ENCODE data around the gene SH2B3.

Gene SH2B3

DNA sequence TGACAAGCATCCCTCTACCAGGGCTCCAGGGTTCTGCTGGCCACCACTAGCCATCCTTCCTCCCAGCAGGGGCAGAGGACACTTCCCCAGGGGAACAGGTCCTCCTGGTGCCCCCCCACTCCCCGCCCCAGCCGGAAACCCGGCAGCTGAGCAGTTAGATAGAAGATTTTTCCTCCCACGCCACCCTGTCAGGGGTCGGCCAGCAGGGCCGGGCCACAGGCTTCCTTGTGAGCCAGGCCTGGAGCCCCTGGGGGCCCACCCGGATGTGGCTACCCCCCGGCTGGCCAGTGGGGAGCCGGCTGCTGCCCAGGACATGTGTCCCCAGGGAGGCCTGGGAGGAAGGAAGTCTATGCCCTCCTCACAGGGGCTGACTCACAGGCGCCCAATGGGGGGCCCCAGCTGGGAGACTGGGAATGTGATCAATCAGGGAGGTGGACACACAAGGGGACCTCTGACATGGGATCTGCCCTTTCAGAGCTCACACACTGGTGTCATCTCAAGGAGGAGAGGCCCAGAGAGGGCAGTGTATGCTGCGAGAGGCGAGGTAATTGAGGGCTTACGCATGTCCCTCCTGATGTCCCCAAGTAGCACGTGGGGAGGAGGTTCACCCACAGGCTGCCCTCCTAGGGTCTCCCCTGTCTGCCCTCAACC lies 4.2 kb downstream of the SH2B3 start:
- Histone ChIP-seq H3K4me2 (ENCODE audit: low read depth, low read length, poor library complexity, severe bottlenecking) (peak overlapping the region; percentile 99), H2AFZ (ENCODE audit: low read length) (no peak overlapping the region), H3K9me2 (replicated peaks; ENCODE audit: low read depth, low read length) (no peaks in the 10 kb centered on the region), H3F3A (ENCODE audit: low read depth) (0 out of 2 replicates have a peak, but pooled peaks cover 2% of the 10 kb centered on the region), H3K9ac (ENCODE audit: low read depth, low read length, poor library complexity, severe bottlenecking) (peak overlapping the region; percentile 99), H3K27me3 (ENCODE audit: insufficient read depth, low read length, poor library complexity, severe bottlenecking) (peaks cover 9% of the 10 kb centered on the region), H3K9me3 (ENCODE audit: insufficient read depth, low read depth, low read length) (no peaks in the 10 kb centered on the region), H3K79me2 (ENCODE audit: insufficient read depth, low read length) (peaks cover 90% of the 10 kb centered on the region), H3K4me1 (ENCODE audit: insufficient read depth, low read length, poor library complexity, severe bottlenecking) (peaks cover 84% of the 10 kb centered on the region), H3K36me3 (ENCODE audit: insufficient read depth, low read length) (no peaks in the 10 kb centered on the region), H3K4me3 (ENCODE audit: low read length, poor library complexity, severe bottlenecking) (peak overlapping the region; percentile 97), H4K20me1 (ENCODE audit: insufficient read depth, low read length, poor library complexity, severe bottlenecking) (peaks cover 85% of the 10 kb centered on the region)
- no peak for TF ChIP-seq EZH2phosphoT487 (IDR thresholded peaks at IDR 0.05; ENCODE audit: borderline replicate concordance)
- TF ChIP-seq, protein P1, sequence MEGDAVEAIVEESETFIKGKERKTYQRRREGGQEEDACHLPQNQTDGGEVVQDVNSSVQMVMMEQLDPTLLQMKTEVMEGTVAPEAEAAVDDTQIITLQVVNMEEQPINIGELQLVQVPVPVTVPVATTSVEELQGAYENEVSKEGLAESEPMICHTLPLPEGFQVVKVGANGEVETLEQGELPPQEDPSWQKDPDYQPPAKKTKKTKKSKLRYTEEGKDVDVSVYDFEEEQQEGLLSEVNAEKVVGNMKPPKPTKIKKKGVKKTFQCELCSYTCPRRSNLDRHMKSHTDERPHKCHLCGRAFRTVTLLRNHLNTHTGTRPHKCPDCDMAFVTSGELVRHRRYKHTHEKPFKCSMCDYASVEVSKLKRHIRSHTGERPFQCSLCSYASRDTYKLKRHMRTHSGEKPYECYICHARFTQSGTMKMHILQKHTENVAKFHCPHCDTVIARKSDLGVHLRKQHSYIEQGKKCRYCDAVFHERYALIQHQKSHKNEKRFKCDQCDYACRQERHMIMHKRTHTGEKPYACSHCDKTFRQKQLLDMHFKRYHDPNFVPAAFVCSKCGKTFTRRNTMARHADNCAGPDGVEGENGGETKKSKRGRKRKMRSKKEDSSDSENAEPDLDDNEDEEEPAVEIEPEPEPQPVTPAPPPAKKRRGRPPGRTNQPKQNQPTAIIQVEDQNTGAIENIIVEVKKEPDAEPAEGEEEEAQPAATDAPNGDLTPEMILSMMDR (conservative IDR thresholded peaks at IDR 0.05; ENCODE audit: low read length), result no peak

DNA sequence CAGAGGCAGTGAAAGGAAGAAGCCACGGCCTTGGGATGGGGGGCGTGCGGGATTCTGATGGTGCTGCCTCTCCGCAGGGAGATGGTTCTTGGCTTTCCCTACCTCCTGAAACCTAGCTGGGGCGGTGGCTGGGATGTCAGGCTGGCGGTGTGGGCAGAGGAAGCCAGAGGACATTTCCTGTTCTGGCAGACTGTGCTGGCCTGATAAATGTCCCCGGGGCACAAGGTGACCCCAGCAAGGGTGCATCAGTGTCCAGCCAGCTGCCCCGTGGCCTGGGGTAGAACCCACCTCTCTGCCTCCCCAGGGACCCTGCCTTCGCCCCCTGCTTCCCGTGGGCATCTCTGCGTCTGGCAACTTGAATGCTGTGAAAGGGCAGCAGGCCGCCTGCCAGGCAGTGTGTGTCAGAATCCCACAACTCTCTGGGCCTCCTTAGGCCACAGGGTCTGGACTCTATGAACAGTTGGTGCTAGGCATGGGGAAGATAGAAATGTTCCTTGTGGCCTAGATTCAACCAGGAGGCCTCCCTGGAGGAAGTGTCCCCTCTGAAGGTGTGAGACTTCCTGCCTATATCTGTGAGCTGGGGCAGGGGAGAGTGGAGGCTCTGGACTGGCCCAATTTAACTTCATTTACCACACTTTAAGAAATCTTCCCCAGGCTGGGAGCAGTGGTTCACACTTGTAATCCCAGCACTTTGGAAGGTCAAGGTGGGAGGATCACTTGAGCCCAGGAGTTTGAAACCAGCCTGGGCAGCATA lies 4.9 kb downstream of the SH2B3 start:
- H3F3A ChIP-seq (ENCODE audit: low read depth), result 0 out of 2 replicates have a peak, but pooled peaks cover 2% of the 10 kb centered on the region
- peaks cover 95% of the 10 kb centered on the region for H3K79me2 ChIP-seq (ENCODE audit: insufficient read depth, low read length)
- H3K36me3 ChIP-seq (ENCODE audit: insufficient read depth, low read length), result no peaks in the 10 kb centered on the region
- no peaks in the 10 kb centered on the region for H3K9me3 ChIP-seq (ENCODE audit: insufficient read depth, low read depth, low read length)
- H3K9ac ChIP-seq (ENCODE audit: low read depth, low read length, poor library complexity, severe bottlenecking), result peak overlapping the region; percentile 99
- H3K4me3 ChIP-seq (ENCODE audit: low read length, poor library complexity, severe bottlenecking), result peak overlapping the region; percentile 97
- H3K4me2 ChIP-seq (ENCODE audit: low read depth, low read length, poor library complexity, severe bottlenecking), result peak overlapping the region; percentile 99
- H3K9me2 ChIP-seq (replicated peaks; ENCODE audit: low read depth, low read length), result no peaks in the 10 kb centered on the region
- no peak for TF ChIP-seq EZH2phosphoT487 (IDR thresholded peaks at IDR 0.05; ENCODE audit: borderline replicate concordance)
- TF ChIP-seq, protein P1 (conservative IDR thresholded peaks at IDR 0.05; ENCODE audit: low read length), result no peak
- H4K20me1 ChIP-seq (ENCODE audit: insufficient read depth, low read length, poor library complexity, severe bottlenecking), result peaks cover 89% of the 10 kb centered on the region
- peaks cover 83% of the 10 kb centered on the region for H3K4me1 ChIP-seq (ENCODE audit: insufficient read depth, low read length, poor library complexity, severe bottlenecking)
- H3K27me3 ChIP-seq (ENCODE audit: insufficient read depth, low read length, poor library complexity, severe bottlenecking), result peaks cover 9% of the 10 kb centered on the region
- no peak overlapping the region for H2AFZ ChIP-seq (ENCODE audit: low read length)

DNA sequence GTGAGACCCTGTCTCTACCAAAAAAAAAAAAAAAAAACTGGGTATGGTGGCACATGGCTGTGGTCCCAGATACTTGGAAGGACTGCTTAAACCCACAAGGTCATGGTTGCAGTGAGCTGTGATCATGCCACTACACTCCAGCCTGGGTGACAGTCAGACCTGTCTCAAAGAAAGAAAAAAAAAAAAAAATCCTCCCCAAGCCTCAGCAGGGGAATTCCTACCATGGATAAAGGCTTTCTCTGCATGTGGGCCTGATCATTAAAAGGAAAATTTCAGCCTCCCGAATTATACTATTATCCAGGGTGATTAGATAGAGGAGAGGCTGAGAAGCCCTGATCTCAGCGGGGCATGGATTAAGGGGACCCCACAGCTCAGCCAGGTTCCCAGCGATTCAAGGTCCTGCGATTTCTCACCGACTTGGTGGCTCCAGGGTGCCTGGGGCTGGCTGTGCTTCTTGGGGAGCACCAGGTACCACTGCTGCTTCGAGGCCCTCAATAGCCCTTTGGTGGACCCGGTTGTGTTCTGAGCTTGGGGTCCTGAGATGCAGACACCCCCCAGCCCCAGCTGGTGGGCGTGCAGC lies 5.6 kb downstream of the SH2B3 start:
- Histone ChIP-seq H2AFZ (ENCODE audit: low read length) (no peak overlapping the region), H4K20me1 (ENCODE audit: insufficient read depth, low read length, poor library complexity, severe bottlenecking) (peaks cover 89% of the 10 kb centered on the region), H3K27me3 (ENCODE audit: insufficient read depth, low read length, poor library complexity, severe bottlenecking) (peaks cover 7% of the 10 kb centered on the region), H3K4me3 (ENCODE audit: low read length, poor library complexity, severe bottlenecking) (peak overlapping the region; percentile 97), H3K4me1 (ENCODE audit: insufficient read depth, low read length, poor library complexity, severe bottlenecking) (peaks cover 83% of the 10 kb centered on the region), H3K9me2 (replicated peaks; ENCODE audit: low read depth, low read length) (no peaks in the 10 kb centered on the region), H3K9ac (ENCODE audit: low read depth, low read length, poor library complexity, severe bottlenecking) (peak overlapping the region; percentile 99), H3K9me3 (ENCODE audit: insufficient read depth, low read depth, low read length) (no peaks in the 10 kb centered on the region), H3F3A (ENCODE audit: low read depth) (0 out of 2 replicates have a peak, but pooled peaks cover 2% of the 10 kb centered on the region), H3K4me2 (ENCODE audit: low read depth, low read length, poor library complexity, severe bottlenecking) (peak overlapping the region; percentile 99), H3K36me3 (ENCODE audit: insufficient read depth, low read length) (no peaks in the 10 kb centered on the region), H3K79me2 (ENCODE audit: insufficient read depth, low read length) (peaks cover 95% of the 10 kb centered on the region)
- TF ChIP-seq, protein P1 (conservative IDR thresholded peaks at IDR 0.05; ENCODE audit: low read length), result no peak
- TF ChIP-seq EZH2phosphoT487 (IDR thresholded peaks at IDR 0.05; ENCODE audit: borderline replicate concordance), result no peak
